SJSA1 (cell line): ENCODE results near the gene KITLG. TPM values are rescaled to one million over a fixed set of nuclear protein-coding genes. Genes with fewer than 3 reads are reported as not detected.
"Not testable (repeated sequence)": the region's sequence is repeated elsewhere in the genome, so short reads cannot be mapped to it uniquely, and the experiment has no call there.

Experiments used
- DNase-seq, 2 experiments: peaks; one replicate each; pipeline ENCODE4 v3.0.0-alpha.2; 2015 to 2020; ENCODE audit warnings: low spot score in 2 of 2, low read depth in 1 of 2
- H3K27ac ChIP-seq: fragments of 250-450 bp; sonication (Bioruptor Pico); 2 replicates; pipeline ENCODE4 v1.5.1; 2020; ENCODE audit warnings: mild to moderate bottlenecking, moderate library complexity
- H3K27me3 ChIP-seq: fragments of 250-450 bp; sonication (Bioruptor Pico); replicated peaks from 2 replicates; pipeline ENCODE4 v1.5.1; 2020; ENCODE audit warnings: mild to moderate bottlenecking, moderate library complexity
- H3K36me3 ChIP-seq: fragments of 250-450 bp; sonication (Bioruptor Pico); 2 replicates; pipeline ENCODE4 v1.5.1; 2020; ENCODE audit warnings: mild to moderate bottlenecking
- H3K4me1 ChIP-seq: fragments of 250-450 bp; sonication (Bioruptor Pico); replicated peaks from 2 replicates; pipeline ENCODE4 v1.6.1; 2021; ENCODE audit warnings: mild to moderate bottlenecking
- H3K4me3 ChIP-seq: fragments of 250-450 bp; sonication (Bioruptor Pico); 2 replicates; pipeline ENCODE4 v1.5.1; 2020; ENCODE audit warnings: mild to moderate bottlenecking
- H3K9me3 ChIP-seq: fragments of 250-450 bp; sonication (Bioruptor Pico); replicated peaks from 2 replicates; pipeline ENCODE4 v1.5.1; 2020; ENCODE audit warnings: mild to moderate bottlenecking
- total RNA-seq: library from RNA; depleted of rRNA; stranded (reverse); fragments of >200 nt; shearing (Covaris generic); gene quantifications from 2 replicates; pipeline ENCODE4 v1.2.3, GENCODE V29; 2014

KITLG gene
- total RNA-seq, 1 experiment from 2014 or later, result 4.1 TPM

DNA sequence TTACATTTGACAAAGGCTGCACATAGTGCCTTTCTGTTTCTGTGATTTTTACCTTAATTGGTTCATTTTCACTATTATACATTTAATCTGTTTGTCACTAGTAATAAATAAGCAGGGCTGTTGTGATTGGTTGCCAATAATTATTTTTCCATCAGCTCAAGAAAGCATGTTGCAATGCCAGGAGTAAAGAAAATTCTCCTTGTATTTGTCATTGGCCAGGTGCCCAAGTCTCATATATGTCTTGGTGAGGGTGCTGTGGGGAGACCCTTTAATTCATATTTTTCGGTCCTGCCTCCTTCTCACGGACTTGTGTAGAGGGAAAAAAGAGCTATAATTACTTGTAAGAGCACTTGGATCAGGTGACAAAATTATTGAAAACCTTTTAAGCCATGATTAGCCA, 108.0 kb downstream of the KITLG start:
- no peaks in the 10 kb centered on the region for H3K36me3 ChIP-seq
- H3K27ac ChIP-seq, result no peak overlapping the region
- no peaks in the 10 kb centered on the region for H3K4me1 ChIP-seq
- DNase-seq, result no peak
- H3K27me3 ChIP-seq, result no peaks in the 10 kb centered on the region
- H3K4me3 ChIP-seq, result no peak overlapping the region
- no peaks in the 10 kb centered on the region for H3K9me3 ChIP-seq

DNA sequence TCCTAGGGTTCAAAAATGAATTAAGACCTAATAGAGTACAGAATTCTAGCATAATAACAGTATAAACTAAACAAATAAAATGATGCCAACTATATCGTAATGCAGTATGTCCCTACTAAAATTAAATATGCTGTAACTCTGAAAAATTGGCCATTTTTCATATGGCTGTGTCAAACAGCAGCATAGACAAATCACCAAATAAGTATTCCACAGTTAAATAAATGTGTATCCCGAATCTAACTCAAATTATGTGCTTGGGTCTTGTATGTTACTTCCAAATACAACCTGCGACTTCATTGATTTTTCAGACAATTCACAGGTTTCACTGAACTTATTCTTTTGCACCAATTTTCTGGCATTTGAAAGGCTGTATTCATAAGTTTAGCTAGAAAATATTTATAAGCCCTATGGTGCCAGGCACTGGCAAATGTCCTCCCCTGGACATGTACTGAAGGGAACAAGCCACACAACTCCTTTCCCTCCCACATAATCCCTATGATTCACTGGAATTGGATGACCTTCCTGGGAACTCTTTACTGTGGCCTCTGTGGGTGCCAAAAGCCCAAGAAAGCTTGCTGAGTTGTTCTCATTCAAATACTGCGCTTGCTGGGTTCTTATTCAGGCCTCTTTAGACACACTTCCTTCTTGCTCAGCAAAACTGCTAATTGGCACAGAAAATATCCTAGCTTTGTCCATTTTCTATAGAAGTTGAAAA, 108.8 kb downstream of the KITLG start:
- Histone ChIP-seq H3K9me3 (no peaks in the 10 kb centered on the region), H3K27ac (no peak overlapping the region), H3K4me3 (no peak overlapping the region), H3K36me3 (no peaks in the 10 kb centered on the region), H3K4me1 (no peaks in the 10 kb centered on the region), H3K27me3 (no peaks in the 10 kb centered on the region)
- DNase-seq, result no peak

DNA sequence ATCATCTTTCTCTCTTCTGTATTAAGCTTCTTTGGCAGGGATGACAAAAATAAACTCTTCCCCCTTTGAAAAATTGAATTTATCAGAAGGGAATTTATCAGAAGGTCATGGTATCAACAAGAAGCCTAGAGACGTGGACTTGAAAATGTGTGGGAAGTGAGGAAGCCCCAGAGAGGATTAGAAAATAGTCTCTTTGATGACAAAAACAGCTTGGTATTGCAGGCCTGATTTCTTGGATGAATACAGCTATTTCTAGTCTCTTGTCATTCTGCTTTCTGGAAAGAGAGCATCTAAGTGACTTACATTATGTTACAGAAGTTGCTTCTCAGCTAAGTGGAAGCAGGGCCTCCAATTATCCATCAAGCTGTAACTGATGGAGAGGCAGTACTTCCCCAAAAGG, 111.1 kb downstream of the KITLG start:
- no peak for DNase-seq
- Histone ChIP-seq H3K4me1 (no peaks in the 10 kb centered on the region), H3K27ac (no peak overlapping the region), H3K4me3 (no peak overlapping the region), H3K9me3 (no peaks in the 10 kb centered on the region), H3K36me3 (no peaks in the 10 kb centered on the region), H3K27me3 (no peaks in the 10 kb centered on the region)

DNA sequence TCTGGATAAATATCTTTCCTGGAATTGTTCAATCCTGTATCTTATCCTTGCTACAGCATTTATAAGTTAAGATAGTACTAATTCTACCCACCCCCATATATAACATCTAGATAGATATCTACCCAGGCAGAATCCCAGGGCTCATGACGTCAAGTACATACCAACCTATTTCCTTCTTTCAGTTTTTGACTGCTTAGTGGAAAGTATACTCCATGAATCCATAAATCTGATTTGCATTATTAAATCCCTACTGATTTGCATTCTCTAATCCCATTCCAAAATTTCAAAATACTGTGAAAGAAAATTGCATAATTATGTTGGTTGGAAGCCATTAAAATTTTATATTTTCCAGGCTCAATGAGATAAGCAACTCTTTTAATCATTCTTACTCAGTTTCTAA, 111.7 kb downstream of the KITLG start:
- Histone ChIP-seq H3K9me3 (no peaks in the 10 kb centered on the region), H3K4me3 (no peak overlapping the region), H3K27me3 (no peaks in the 10 kb centered on the region), H3K4me1 (no peaks in the 10 kb centered on the region), H3K27ac (no peak overlapping the region), H3K36me3 (no peaks in the 10 kb centered on the region)
- DNase-seq, result no peak

DNA sequence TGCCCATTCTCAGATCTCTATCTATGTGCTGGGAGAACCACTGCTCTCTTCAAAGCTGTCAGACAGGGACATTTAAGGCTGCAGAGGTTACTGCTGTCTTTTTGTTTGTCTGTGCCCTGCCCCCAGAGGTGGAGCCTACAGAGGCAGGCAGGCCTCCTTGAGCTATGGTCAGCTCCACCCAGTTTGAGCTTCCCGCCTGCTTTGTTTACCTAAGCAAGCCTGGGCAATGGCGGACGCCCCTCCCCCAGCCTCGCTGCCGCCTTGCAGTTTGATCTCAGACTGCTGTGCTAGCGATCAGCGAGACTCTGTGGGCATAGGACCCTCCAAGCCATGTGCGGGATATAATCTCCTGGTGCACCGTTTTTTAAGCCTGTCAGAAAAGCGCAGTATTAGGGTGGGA, 113.6 kb downstream of the KITLG start:
- not testable (repeated sequence) for H3K4me3 ChIP-seq, H3K27me3 ChIP-seq, H3K9me3 ChIP-seq, DNase-seq, H3K27ac ChIP-seq, H3K4me1 ChIP-seq, H3K36me3 ChIP-seq

DNA sequence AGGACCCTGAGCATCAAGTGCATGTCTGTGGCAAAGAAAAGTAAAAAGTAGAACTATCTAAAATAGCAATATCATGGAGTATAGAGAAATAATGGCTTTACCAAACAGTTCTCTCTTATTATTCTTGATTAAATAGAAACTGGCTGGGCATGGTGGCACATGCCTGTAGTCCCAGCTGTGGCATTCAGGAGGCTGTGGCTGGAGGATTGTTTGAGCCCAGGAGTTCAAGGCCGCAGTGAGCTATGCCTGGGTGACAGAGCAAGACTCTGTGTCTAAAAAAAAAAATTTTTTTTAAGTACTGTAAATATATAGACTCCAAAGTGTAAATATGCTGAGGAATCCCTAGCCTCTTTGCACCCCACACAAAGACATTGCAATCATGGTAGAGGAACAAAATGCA, 121.9 kb downstream of the KITLG start:
- H3K4me1 ChIP-seq, result no peaks in the 10 kb centered on the region
- H3K9me3 ChIP-seq, result no peaks in the 10 kb centered on the region
- no peaks in the 10 kb centered on the region for H3K36me3 ChIP-seq
- no peak for DNase-seq
- no peaks in the 10 kb centered on the region for H3K27me3 ChIP-seq
- H3K4me3 ChIP-seq, result no peak overlapping the region
- H3K27ac ChIP-seq, result no peak overlapping the region

DNA sequence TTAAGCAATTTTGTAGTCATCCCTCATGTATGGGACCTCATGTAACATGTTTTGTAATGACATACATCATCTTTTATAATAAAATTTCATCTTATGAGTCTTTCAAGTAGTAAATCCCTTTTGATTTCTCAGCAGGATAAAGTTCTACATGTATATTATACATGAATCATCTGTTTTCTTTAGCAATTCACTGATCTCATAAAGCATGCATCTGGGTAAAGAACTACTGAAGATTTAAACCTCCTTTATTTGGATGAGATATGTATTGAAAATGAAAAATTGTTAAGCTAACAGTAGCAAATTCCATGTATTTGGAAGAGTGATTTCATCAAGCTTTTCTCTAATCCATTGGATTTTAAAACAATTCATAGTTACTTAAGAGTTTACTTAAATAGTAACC, 126.9 kb downstream of the KITLG start:
- no peak for DNase-seq
- no peaks in the 10 kb centered on the region for H3K27me3 ChIP-seq
- no peaks in the 10 kb centered on the region for H3K4me1 ChIP-seq
- H3K9me3 ChIP-seq, result no peaks in the 10 kb centered on the region
- no peak overlapping the region for H3K27ac ChIP-seq
- H3K36me3 ChIP-seq, result no peaks in the 10 kb centered on the region
- H3K4me3 ChIP-seq, result no peak overlapping the region

DNA sequence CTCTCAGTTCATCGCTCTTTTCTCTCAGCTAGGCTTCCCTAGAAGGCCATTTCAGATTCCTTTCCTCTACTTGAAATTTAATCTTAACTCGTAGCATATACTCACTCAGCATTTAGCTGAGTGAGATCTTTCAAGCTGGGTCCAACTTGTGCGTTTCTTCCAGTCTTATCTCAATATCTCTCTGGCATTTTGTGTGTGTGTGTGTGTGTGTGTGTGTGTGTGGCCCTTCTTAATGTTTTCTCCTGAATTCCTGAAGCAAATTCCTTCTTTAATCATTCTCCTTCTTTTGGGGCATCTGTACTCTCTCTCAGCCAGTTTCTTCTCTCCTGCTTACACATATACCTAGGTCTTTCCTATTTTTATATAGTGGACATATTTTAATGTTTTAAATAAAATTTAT, 129.1 kb downstream of the KITLG start:
- Histone ChIP-seq H3K27me3 (no peaks in the 10 kb centered on the region), H3K4me1 (no peaks in the 10 kb centered on the region), H3K36me3 (no peaks in the 10 kb centered on the region), H3K9me3 (no peaks in the 10 kb centered on the region), H3K4me3 (no peak overlapping the region), H3K27ac (no peak overlapping the region)
- DNase-seq, result no peak

DNA sequence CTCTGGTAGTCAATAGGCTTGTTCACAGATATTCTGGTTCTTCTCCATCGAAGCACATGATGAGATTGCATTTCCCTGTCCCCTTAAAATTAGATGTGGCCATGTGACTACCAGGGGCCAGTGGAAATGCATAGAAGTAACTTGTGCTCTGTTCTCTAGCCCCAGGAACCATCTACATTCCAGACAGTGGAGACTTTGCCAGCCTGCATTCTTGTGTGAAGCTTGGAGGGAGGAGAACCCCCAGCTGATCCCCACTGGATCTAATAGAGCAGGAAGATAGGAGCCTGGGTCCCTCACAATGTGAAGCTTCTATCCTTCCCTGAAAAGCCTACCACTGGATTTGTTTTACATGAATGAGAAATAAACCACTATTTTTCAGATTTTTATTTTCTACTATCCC, 130.1 kb downstream of the KITLG start:
- Histone ChIP-seq H3K4me3 (no peak overlapping the region), H3K9me3 (no peaks in the 10 kb centered on the region), H3K27me3 (no peaks in the 10 kb centered on the region), H3K4me1 (no peaks in the 10 kb centered on the region), H3K27ac (no peak overlapping the region), H3K36me3 (no peaks in the 10 kb centered on the region)
- no peak for DNase-seq

DNA sequence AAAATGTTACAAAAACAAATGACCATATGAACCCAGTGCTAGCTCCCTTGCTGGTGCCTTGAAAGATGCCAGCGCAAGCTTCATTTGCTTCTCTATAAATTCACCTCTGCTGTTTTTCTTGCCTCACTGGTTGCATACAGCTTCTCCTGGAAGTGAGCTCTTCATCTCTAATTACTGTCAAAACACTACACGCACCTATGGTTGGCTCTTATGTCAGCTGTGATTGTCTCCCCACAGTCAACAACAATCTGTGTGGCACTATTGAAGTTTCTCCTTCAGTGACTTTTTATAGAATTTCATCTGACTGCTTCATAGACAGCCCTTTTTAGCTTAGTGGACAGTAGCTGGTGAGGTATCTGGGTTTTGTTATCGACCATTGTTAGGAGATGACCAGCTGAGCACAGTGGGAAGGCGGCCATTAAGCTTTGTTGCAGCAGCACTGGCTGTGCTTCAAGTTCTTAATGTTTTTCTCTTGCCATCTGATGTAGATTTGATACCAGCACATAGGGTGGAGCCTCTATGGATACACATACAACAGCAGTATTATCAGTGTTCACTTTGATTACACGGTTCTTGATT, 131.8 kb downstream of the KITLG start:
- H3K27me3 ChIP-seq, result no peaks in the 10 kb centered on the region
- no peak for DNase-seq
- no peaks in the 10 kb centered on the region for H3K36me3 ChIP-seq
- H3K4me1 ChIP-seq, result no peaks in the 10 kb centered on the region
- H3K27ac ChIP-seq, result no peak overlapping the region
- H3K4me3 ChIP-seq, result no peak overlapping the region
- no peaks in the 10 kb centered on the region for H3K9me3 ChIP-seq

DNA sequence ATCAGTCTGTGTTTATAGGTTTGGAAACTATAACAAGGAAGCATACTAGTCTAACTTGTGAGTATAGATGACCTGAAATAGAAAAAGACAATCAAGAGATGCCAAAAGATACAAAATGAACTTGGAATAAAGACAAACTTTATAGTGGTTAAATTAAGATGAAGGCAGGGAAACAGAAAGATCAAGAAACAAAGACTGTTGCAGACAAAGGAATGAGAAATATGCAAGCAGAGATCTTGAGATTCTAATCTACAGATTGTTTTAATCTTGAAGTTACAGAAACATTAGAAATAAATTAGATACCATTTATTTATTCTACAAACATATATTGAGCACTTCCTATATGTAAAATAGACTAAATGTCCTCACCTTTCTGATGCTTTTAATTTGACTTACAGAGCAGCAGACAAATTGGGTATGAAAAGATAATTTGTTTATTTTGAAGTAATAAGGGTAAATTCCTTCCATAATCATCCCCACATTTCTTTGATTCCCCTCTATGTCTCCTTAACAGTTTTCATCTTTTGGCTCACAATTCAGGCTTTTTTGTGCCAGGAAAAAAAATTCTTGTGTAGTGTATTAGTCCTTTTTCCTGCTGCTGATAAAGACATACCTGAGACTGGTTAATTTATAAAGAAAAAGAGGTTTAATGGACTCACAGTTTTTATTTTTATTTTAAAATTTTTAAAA, 134.4 kb downstream of the KITLG start:
- Histone ChIP-seq H3K36me3 (no peaks in the 10 kb centered on the region), H3K27me3 (no peaks in the 10 kb centered on the region), H3K4me3 (no peak overlapping the region), H3K9me3 (no peaks in the 10 kb centered on the region), H3K27ac (no peak overlapping the region), H3K4me1 (no peaks in the 10 kb centered on the region)
- no peak for DNase-seq

DNA sequence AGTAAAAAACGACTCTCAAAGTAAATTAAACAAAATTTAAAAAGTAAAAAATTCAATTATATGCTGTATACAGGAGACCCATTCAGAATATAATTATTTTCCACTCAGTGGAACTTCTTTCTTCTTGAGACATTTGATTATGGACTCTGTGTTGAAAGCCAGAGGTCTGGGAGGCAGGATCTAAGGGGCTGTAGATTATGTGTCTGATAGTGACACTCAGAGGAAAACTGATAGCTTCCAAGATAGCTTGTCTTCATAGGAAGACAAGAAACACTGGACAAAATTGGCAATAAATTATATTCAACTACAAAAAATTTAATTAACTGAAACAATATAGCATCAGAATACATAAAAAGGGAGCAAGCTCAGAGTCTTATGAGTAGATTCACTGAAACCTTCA, 135.8 kb downstream of the KITLG start:
- Histone ChIP-seq H3K36me3 (no peaks in the 10 kb centered on the region), H3K27ac (no peak overlapping the region), H3K27me3 (no peaks in the 10 kb centered on the region), H3K9me3 (no peaks in the 10 kb centered on the region), H3K4me1 (no peaks in the 10 kb centered on the region), H3K4me3 (no peak overlapping the region)
- no peak for DNase-seq
